H9 (cell line): ENCODE results near the gene KRTAP2-3. TPM values are rescaled to one million over a fixed set of nuclear protein-coding genes. Genes with fewer than 3 reads are reported as not detected.
"Not testable (repeated sequence)": the region's sequence is repeated elsewhere in the genome, so short reads cannot be mapped to it uniquely, and the experiment has no call there.

Experiments
- DNase-seq: peaks from one replicate; pipeline ENCODE4 v3.0.0-alpha.2; 2017
- H2AFZ ChIP-seq: one replicate; pipeline ENCODE4 v1.6.1; 2013; ENCODE audit warnings: mild to moderate bottlenecking, low read length, control low read depth, moderate library complexity
- H2AK5ac ChIP-seq: 2 replicates; pipeline ENCODE4 v1.6.1; 2013; ENCODE audit warnings: low read length, control low read depth, mixed read lengths; ENCODE audit not compliant: insufficient read length
- H2BK120ac ChIP-seq: one replicate; pipeline ENCODE4 v1.6.1; 2013; ENCODE audit warnings: low read depth, mild to moderate bottlenecking, low read length, control low read depth, inconsistent platforms; ENCODE audit not compliant: poor library complexity, severe bottlenecking
- H2BK12ac ChIP-seq: 2 replicates; pipeline ENCODE4 v1.6.1; 2013; ENCODE audit warnings: low read length, control low read depth, mixed read lengths, low read depth; ENCODE audit not compliant: insufficient read length
- H2BK15ac ChIP-seq: 2 replicates; pipeline ENCODE4 v1.6.1; 2013; ENCODE audit warnings: low read depth, low read length, control low read depth
- H2BK20ac ChIP-seq: one replicate; pipeline ENCODE4 v1.6.1; 2013; ENCODE audit warnings: low read depth, mild to moderate bottlenecking, low read length, control low read depth, inconsistent platforms; ENCODE audit not compliant: poor library complexity, severe bottlenecking
- H2BK5ac ChIP-seq: 2 replicates; pipeline ENCODE4 v1.6.1; 2013; ENCODE audit warnings: low read length, control low read depth, mixed read lengths; ENCODE audit not compliant: insufficient read length
- H3K14ac ChIP-seq: 2 replicates; pipeline ENCODE4 v1.6.1; 2013; ENCODE audit warnings: low read length, control low read depth; ENCODE audit not compliant: insufficient read depth
- H3K18ac ChIP-seq: 2 replicates; pipeline ENCODE4 v1.6.1; 2013; ENCODE audit warnings: low read depth, mild to moderate bottlenecking, mixed read lengths, low read length, control low read depth; ENCODE audit not compliant: insufficient read length
- H3K23ac ChIP-seq: 2 replicates; pipeline ENCODE4 v1.6.1; 2013; ENCODE audit warnings: low read length, control low read depth, mixed read lengths, low read depth; ENCODE audit not compliant: insufficient read length
- H3K23me2 ChIP-seq: 2 replicates; pipeline ENCODE4 v1.6.1; 2013; ENCODE audit warnings: low read depth, mild to moderate bottlenecking, mixed read lengths, low read length, control low read depth; ENCODE audit not compliant: insufficient read length, poor library complexity, severe bottlenecking
- H3K27ac ChIP-seq: 2 replicates; pipeline ENCODE4 v1.5.1; 2013; ENCODE audit warnings: low read length, control low read depth, mixed read lengths, low read depth; ENCODE audit not compliant: insufficient read length
- H3K27me3 ChIP-seq: 2 replicates; pipeline ENCODE4 v1.6.1; 2013; ENCODE audit warnings: low read length, control low read depth, inconsistent platforms; ENCODE audit not compliant: insufficient read depth
- H3K4ac ChIP-seq: 2 replicates; pipeline ENCODE4 v1.6.1; 2013; ENCODE audit warnings: low read depth, mild to moderate bottlenecking, control low read depth, inconsistent platforms, low read length, moderate library complexity
- H3K4me1 ChIP-seq: 2 replicates; pipeline ENCODE4 v1.6.1; 2013; ENCODE audit warnings: low read length, control low read depth, inconsistent platforms; ENCODE audit not compliant: insufficient read depth
- H3K4me2 ChIP-seq: 2 replicates; pipeline ENCODE4 v1.6.1; 2013; ENCODE audit warnings: low read length, control low read depth, mixed read lengths; ENCODE audit not compliant: insufficient read length, insufficient read depth
- H3K56ac ChIP-seq: 2 replicates; pipeline ENCODE4 v1.6.1; 2013; ENCODE audit warnings: low read depth, mild to moderate bottlenecking, mixed read lengths, low read length, control low read depth; ENCODE audit not compliant: insufficient read length
- H3K79me1 ChIP-seq: 2 replicates; pipeline ENCODE4 v1.6.1; 2013; ENCODE audit warnings: low read depth, mild to moderate bottlenecking, moderate library complexity, low read length, control low read depth, inconsistent platforms; ENCODE audit not compliant: insufficient read depth, poor library complexity, severe bottlenecking
- H3K79me2 ChIP-seq: 2 replicates; pipeline ENCODE4 v1.6.1; 2013; ENCODE audit warnings: low read length, control low read depth, inconsistent platforms; ENCODE audit not compliant: insufficient read depth
- H3K9ac ChIP-seq: 2 replicates; pipeline ENCODE4 v1.6.1; 2013; ENCODE audit warnings: low read length, control low read depth, mixed read lengths; ENCODE audit not compliant: insufficient read length; ENCODE audit errors: extremely low read depth
- H3K9me3 ChIP-seq: one replicate; pipeline ENCODE4 v1.6.1; 2013; ENCODE audit warnings: low read depth, low read length, inconsistent platforms; ENCODE audit not compliant: control insufficient read depth
- H3T11ph ChIP-seq: one replicate; pipeline ENCODE4 v1.6.1; 2013; ENCODE audit warnings: mild to moderate bottlenecking, low read length, control low read depth, inconsistent platforms
- H4K20me1 ChIP-seq: one replicate; pipeline ENCODE4 v1.6.1; 2013; ENCODE audit not compliant: control insufficient read depth, insufficient read length, insufficient read depth
- H4K5ac ChIP-seq: 2 replicates; pipeline ENCODE4 v1.6.1; 2013; ENCODE audit warnings: low read depth, mild to moderate bottlenecking, mixed read lengths, low read length, control low read depth; ENCODE audit not compliant: insufficient read length
- H4K8ac ChIP-seq: replicated peaks from 2 replicates; pipeline ENCODE4 v1.6.1; 2013; ENCODE audit warnings: low read length, control low read depth, mixed read lengths, low read depth; ENCODE audit not compliant: insufficient read length
- H4K91ac ChIP-seq: 2 replicates; pipeline ENCODE4 v1.6.1; 2013; ENCODE audit warnings: low read depth, mild to moderate bottlenecking, moderate library complexity, mixed read lengths, low read length, control low read depth; ENCODE audit not compliant: insufficient read length
- H3K27ac Mint-ChIP-seq, 3 experiments: 2 replicates in 2 of 3; 3 replicates in 1 of 3; pipeline ENCODE4 v1.8.0; 2020 to 2021; ENCODE audit warnings: mixed read lengths in 3 of 3, mild to moderate bottlenecking in 1 of 3, moderate library complexity in 1 of 3
- H3K27me3 Mint-ChIP-seq: 2 replicates; pipeline ENCODE4 v1.8.0; 2021; ENCODE audit warnings: low read depth, mild to moderate bottlenecking, moderate library complexity, mixed read lengths
- H3K36me3 Mint-ChIP-seq, 3 experiments: 2 replicates in 2 of 3; 3 replicates in 1 of 3; pipeline ENCODE4 v1.8.0; 2020 to 2021; ENCODE audit warnings: low read depth in 3 of 3, mixed read lengths in 3 of 3; ENCODE audit not compliant: insufficient read depth in 1 of 3
- H3K4me1 Mint-ChIP-seq, 2 experiments: 2 replicates each; pipeline ENCODE4 v1.8.0; 2020; ENCODE audit warnings: mixed read lengths in 2 of 2
- H3K4me3 Mint-ChIP-seq, 2 experiments: 2 replicates in 1 of 2; 3 replicates in 1 of 2; pipeline ENCODE4 v1.8.0; 2020 to 2021; ENCODE audit warnings: mild to moderate bottlenecking in 2 of 2, mixed read lengths in 2 of 2, moderate library complexity in 1 of 2
- H3K9me3 Mint-ChIP-seq, 2 experiments: 2 replicates in 1 of 2; 3 replicates in 1 of 2; pipeline ENCODE4 v1.8.0; 2020; ENCODE audit warnings: mild to moderate bottlenecking in 2 of 2, mixed read lengths in 2 of 2, moderate library complexity in 1 of 2
- WGBS: extraction: QIAGEN DNeasy Blood & Tissue Kit; methylation state at CpG from one replicate; pipeline ENCODE4 v1.1.7; 2013; ENCODE audit warnings: missing lambda C conversion rate, low lambda C conversion rate, mixed read lengths; ENCODE audit not compliant: insufficient read length; ENCODE audit errors: extremely low coverage; 5-methylcytosine and 5-hydroxymethylcytosine counted together
- total RNA-seq: library from RNA; stranded (reverse); gene quantifications from 2 replicates; pipeline ENCODE4 v1.2.1, GENCODE V29; 2021
- TF ChIP-seq, protein P1 (sequence below): fragments of 200-600 bp; sonication (generic); conservative IDR thresholded peaks from 3 replicates; pipeline ENCODE4 v1.8.0; 2021; ENCODE audit warnings: antibody characterized with exemption, mild to moderate bottlenecking

KRTAP2-3 gene
- total RNA-seq, 1 experiment from 2014 or later = not detected

DNA sequence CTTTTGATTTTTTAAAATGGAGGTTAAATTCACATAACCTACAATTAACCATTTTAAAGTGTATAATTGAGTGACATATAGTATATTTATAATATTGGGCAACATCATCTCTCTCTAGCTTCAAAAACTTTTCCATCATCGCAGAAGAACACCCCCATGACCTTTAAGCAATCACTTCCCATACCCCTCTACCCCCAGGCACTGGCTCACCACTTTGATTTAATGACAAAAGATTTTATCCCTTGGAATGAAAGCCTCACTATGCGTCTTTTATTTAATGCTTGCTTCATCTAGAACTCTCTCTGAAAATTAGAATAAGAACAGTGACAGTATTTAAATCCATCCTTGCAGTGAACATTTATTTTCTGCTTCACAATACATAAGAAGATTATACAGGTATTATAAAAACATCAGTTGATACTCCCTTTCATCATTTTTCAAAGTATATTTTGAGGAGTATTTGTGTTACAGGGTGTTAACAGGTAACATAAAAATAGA is 22.0 kb downstream of the KRTAP2-3 start:
- H3K4ac ChIP-seq = no peak overlapping the region
- TF ChIP-seq, protein P1, sequence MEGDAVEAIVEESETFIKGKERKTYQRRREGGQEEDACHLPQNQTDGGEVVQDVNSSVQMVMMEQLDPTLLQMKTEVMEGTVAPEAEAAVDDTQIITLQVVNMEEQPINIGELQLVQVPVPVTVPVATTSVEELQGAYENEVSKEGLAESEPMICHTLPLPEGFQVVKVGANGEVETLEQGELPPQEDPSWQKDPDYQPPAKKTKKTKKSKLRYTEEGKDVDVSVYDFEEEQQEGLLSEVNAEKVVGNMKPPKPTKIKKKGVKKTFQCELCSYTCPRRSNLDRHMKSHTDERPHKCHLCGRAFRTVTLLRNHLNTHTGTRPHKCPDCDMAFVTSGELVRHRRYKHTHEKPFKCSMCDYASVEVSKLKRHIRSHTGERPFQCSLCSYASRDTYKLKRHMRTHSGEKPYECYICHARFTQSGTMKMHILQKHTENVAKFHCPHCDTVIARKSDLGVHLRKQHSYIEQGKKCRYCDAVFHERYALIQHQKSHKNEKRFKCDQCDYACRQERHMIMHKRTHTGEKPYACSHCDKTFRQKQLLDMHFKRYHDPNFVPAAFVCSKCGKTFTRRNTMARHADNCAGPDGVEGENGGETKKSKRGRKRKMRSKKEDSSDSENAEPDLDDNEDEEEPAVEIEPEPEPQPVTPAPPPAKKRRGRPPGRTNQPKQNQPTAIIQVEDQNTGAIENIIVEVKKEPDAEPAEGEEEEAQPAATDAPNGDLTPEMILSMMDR = no peak
- Mint-ChIP-seq H3K4me1 (peaks cover 34 to 36% of the 10 kb centered on the region in 2 experiments), H3K27me3 (no peaks in the 10 kb centered on the region), H3K4me3 (no peak overlapping the region), H3K9me3 (no peaks in the 10 kb centered on the region; a peak in 1 of 5 replicates), H3K27ac (peak overlapping the region in 1 of 3 experiments; percentile 12; a peak in 1 of 7 replicates), H3K36me3 (no peaks in the 10 kb centered on the region; a peak in 1 of 7 replicates)
- no peak overlapping the region for H2BK12ac ChIP-seq
- no peak overlapping the region for H3T11ph ChIP-seq
- no peaks in the 10 kb centered on the region for H3K9me3 ChIP-seq
- no peak overlapping the region for H3K18ac ChIP-seq
- no peaks in the 10 kb centered on the region for H3K27me3 ChIP-seq
- no peak overlapping the region for H2BK20ac ChIP-seq
- no peak overlapping the region for H3K4me2 ChIP-seq
- H3K9ac ChIP-seq = no peak overlapping the region
- H2AFZ ChIP-seq = no peak overlapping the region
- no peak overlapping the region for H3K27ac ChIP-seq
- H4K5ac ChIP-seq = no peak overlapping the region
- H3K79me1 ChIP-seq = no peaks in the 10 kb centered on the region
- no peak overlapping the region for H2BK15ac ChIP-seq
- WGBS = no CpG with 5 or more reads among the region's 2 CpGs
- H3K4me1 ChIP-seq = peaks cover 2% of the 10 kb centered on the region; the same call in 1 of the 2 replicates
- no peak overlapping the region for H4K91ac ChIP-seq
- H4K20me1 ChIP-seq = no peaks in the 10 kb centered on the region
- H2BK120ac ChIP-seq = no peak overlapping the region
- no peaks in the 10 kb centered on the region for H3K79me2 ChIP-seq
- H3K23me2 ChIP-seq = no peaks in the 10 kb centered on the region
- H3K56ac ChIP-seq = no peak overlapping the region
- no peak overlapping the region for H2BK5ac ChIP-seq
- H4K8ac ChIP-seq = no peak overlapping the region
- H3K14ac ChIP-seq = no peak overlapping the region
- no peak for DNase-seq
- no peak overlapping the region for H2AK5ac ChIP-seq
- no peak overlapping the region for H3K23ac ChIP-seq

GRCh38 chr17:41034346-41034935 is 25.5 kb downstream of the KRTAP2-3 start, which contains the start of gene KRTAP1-3:
Gene KRTAP1-3, minus strand, starts transcription at chr17:41034874. Its CDS starts 53 bp downstream, at chr17:41034821.
- not testable (repeated sequence) for H3K4me3 Mint-ChIP-seq, H3K79me2 ChIP-seq, H2BK15ac ChIP-seq, H4K5ac ChIP-seq, H2AK5ac ChIP-seq, H4K91ac ChIP-seq, H4K20me1 ChIP-seq, H3K14ac ChIP-seq, H3K27me3 ChIP-seq, H3K9me3 Mint-ChIP-seq, H2BK12ac ChIP-seq, DNase-seq, H2AFZ ChIP-seq, H3K23ac ChIP-seq, H3K27ac ChIP-seq, H3K9me3 ChIP-seq, H3K18ac ChIP-seq, H3T11ph ChIP-seq, H3K23me2 ChIP-seq, H3K36me3 Mint-ChIP-seq, H2BK120ac ChIP-seq, H3K4me2 ChIP-seq, H3K27me3 Mint-ChIP-seq, H3K9ac ChIP-seq, H3K56ac ChIP-seq, H3K4ac ChIP-seq, H2BK5ac ChIP-seq, H3K27ac Mint-ChIP-seq, H3K79me1 ChIP-seq, H4K8ac ChIP-seq, H2BK20ac ChIP-seq, H3K4me1 ChIP-seq
- H3K4me1 Mint-ChIP-seq = peaks cover 26 to 28% of the 10 kb centered on the region in 2 experiments
- no CpG with 5 or more reads among the region's 10 CpGs for WGBS
